Transverse colon (tissue), 3 donors: ENCODE data around the gene PRPF40A.

ENCODE experiments used
- POLR2A ChIP-seq: fragments of 450-650 bp; IDR thresholded peaks from one replicate; pipeline ENCODE4 v1.6.1; 2016; ENCODE audit warnings: antibody characterized with exemption, mild to moderate bottlenecking, moderate library complexity
- TF ChIP-seq, protein P1 (sequence below), 5 experiments: fragments of 200-600 bp in 3 of 5; fragments of 450-650 bp in 2 of 5; sonication (generic) in 3 of 5; IDR thresholded peaks; 1 replicate in 2 of 5; 2 replicates in 3 of 5; pipeline ENCODE4 v1.5.1; 2016 to 2017; ENCODE audit warnings: antibody characterized with exemption in 5 of 5, inconsistent platforms in 3 of 5, mild to moderate bottlenecking in 2 of 5, moderate library complexity in 1 of 5

GRCh38 chr2:152606081-152606480, 111.2 kb downstream of the PRPF40A start:
- TF ChIP-seq POLR2A = no peak
- TF ChIP-seq, protein P1, sequence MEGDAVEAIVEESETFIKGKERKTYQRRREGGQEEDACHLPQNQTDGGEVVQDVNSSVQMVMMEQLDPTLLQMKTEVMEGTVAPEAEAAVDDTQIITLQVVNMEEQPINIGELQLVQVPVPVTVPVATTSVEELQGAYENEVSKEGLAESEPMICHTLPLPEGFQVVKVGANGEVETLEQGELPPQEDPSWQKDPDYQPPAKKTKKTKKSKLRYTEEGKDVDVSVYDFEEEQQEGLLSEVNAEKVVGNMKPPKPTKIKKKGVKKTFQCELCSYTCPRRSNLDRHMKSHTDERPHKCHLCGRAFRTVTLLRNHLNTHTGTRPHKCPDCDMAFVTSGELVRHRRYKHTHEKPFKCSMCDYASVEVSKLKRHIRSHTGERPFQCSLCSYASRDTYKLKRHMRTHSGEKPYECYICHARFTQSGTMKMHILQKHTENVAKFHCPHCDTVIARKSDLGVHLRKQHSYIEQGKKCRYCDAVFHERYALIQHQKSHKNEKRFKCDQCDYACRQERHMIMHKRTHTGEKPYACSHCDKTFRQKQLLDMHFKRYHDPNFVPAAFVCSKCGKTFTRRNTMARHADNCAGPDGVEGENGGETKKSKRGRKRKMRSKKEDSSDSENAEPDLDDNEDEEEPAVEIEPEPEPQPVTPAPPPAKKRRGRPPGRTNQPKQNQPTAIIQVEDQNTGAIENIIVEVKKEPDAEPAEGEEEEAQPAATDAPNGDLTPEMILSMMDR (IDR thresholded peaks at IDR 0.05) = no peak
